ENCODE data around the gene EFCC1. TPM values are rescaled to one million over a fixed set of nuclear protein-coding genes. Genes with fewer than 3 reads are reported as not detected.

The EFCC1 gene
- polyA plus RNA-seq, 1 donor, result 1.2 TPM

DNA sequence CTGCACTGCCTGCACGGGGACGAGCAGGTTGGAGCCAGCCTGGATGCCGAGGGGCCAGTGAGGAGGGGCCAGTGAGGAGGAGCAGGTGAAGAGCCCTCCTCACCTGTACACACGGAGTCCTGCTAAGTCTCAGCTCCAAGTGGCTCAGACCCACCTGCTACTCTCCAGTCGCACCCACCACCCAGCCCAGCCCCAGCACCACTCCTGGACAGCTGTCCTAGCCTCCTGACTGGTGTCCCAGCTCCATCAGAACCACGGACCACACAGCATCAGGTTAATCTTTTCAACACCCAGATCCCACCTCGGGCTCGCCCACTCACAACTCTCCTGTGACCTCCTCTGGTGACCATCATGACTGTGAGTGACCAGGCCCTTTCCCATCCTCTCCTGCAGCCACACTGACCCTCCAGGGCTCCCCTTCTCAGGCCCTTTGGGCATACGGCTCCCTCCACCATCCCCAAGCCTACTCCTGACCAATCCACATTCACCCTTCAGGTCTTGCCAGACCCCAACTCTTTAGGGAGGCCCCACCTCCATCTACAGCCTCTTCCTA, 13.8 kb downstream of the EFCC1 start:
- DNase-seq, result no peak

DNA sequence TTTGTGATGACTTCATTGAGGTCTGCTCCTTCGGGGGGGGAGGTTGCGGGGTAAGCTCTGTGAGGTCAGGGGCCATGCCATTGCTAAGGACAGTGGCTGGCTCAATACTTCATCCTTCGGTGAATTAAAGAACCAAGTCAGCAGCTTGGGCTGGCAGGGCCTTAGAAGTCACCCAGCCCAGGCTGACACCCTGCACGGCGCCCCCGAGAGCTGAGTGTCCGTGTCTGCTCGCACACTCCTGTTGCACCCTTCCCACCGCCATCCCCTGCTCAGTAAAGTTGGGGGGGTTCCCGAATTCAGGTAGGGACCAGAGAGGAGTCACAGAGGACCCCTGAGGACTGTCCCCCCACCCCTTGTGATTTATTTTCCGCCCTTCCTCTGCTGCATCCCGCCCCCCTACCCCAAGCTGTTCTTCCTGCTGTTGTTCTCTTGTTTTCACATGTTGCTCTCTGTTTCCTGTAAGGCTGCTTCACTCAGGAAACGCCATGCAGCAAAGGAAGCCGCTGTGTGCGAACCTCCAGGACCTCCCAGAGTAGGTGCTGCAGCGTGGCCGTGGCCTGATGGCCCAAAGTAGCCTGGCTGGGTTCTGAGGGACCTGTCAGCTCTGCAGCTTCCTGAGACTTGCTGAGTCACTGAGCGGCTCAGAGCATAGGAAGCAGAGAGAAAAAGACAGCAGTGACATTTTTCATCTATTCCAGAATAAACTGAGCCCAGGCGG, 14.4 kb downstream of the EFCC1 start:
- DNase-seq, result no peak

DNA sequence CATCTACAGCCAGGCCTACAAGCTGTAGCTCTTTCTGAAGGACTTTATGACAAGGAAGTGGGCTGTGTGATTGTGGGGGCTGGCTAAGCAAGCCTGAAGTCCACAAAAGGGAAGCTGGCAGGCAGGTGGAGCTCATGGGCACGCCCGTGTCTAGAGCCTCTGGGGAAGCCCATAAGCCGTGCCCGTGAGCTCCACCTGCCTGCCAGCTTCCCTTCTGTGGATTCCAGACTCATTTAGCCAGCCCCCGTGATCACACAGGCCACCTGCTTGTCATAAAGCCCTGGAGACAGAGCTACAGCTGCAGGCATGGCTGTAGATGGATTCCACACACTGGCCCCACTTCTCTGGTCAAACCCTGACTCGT, 15.2 kb downstream of the EFCC1 start:
- DNase-seq, result no peak

DNA sequence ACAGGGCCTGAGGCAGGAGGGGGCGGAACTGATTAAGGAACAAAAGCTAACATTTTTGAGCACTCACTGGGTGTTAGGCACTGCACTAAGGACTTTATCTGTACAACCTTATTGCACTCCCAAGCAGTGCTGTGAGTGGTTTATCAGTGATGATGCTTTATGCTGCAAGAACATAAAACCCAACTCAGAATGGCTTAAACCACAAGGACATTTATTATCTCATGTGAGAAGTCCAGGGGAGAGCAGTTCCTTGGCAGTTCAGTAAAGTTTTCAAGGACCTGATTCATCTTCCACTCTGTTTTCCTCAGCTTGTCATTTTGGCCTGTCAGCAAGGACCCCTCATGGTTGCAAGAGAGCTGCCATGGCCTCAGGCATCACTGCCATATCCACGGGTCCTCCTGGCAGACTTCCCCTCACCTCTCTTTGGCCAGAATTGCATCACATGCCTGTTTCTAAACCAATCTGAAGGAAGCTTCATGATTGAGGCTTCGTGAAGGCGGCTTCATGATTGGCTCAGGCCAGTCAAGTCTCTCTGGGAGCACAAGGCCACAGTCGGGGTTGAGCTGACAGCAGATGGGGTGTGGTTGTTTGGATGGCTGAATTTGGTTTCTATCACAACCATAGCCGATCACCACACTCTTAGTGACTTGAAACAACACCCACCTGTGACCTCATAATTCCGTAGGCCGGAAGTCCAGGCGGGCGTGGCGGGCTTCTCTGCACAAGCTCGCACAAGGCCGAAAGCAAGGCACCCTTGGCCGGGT, 15.8 kb downstream of the EFCC1 start:
- DNase-seq, result no peak

DNA sequence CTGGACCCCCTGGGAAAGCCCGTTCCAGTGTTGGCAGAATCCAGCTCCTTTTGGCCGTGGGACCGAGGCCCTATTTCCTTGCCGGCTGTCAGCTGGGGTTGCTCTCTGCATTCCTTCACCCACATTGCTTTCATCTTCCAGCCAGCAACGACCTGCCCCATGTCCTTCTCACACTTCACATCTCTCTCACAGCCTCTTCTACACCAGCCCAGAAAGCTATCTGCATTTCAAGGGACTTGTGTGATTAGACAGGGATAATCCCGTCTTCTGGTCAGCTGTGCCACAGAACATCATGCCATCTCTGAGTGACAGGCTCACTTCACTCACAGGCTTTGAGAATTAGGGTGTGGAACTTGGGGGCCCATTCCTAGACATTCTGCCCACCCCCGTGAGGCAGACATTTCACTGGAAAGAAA, 16.4 kb downstream of the EFCC1 start:
- no peak for DNase-seq

DNA sequence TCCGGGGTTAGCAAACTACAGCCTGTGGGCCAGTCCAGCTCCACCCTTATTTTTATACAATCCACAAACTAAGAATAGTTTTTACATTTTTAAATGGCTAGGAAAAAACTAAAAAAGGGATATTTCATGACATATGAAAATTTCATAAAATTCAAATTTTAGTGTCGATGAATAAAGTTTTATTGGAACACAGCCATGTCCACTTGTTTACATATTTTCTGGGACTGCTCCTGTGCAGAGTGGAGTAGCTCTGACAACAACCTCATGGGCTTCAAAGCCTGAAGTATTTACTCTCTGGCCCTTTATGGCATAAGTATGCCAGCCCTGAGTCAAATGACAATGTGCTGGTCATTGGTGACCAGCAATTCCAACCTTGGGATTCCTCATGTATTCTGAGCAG, 17.2 kb downstream of the EFCC1 start:
- no peak for DNase-seq

DNA sequence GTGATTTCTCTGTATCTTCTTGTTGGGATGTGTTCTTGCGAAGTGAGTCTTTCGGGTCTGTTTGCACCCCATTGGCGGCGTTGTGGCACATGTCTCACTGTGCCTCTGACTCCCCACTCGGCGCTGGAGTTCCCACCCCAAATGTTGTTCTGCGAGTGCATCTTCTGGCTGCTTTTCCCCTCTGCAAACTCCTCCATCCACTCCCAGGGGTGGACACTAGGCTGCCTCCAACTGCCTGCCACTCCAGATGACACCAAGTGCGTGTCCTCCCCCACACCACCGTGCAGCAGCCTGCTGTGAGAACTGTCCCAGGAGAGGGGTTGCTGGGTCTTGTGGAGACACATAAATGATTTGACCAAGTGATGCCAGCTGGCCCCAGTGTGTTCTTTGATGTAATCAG, 17.6 kb downstream of the EFCC1 start:
- no peak for DNase-seq

DNA sequence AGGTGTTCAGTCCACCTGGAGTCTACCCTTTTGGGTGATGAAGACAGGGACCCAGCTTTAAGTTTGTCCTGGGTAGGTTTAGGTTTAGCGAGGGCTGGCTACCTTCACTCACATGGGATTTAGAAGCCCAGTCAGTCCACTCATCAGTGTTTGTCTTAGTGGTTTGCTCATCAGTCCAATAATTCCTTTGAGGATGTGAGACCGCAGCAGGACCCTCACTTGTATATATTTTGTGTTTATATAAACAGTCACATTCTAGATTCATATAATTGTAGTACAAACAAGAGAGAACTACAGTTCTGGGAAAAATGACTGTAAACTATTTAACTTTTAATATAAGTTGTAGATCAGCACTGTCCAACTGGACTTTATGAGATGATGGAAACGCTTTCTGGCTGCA, 18.2 kb downstream of the EFCC1 start:
- no peak for DNase-seq

DNA sequence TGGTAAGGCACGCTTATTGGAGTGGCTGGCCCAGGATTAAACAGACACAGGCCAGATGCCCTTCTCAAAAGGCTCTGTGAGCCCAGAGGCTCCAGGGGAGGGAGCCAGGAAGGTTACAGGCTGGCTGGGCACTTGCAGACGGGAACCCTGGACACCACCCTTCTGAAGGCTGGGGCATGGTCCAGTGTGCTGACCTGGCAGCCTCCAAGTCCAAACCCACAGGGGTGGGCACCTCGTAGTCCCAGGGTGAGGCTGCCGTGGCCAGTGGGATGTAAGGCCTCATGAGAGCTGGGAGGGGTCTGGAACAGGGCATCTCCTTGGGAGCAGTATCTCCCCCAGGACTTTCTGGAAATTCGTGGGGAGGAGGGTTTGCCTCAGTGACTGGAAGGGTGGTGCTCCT, 19.6 kb downstream of the EFCC1 start:
- no peak for DNase-seq

DNA sequence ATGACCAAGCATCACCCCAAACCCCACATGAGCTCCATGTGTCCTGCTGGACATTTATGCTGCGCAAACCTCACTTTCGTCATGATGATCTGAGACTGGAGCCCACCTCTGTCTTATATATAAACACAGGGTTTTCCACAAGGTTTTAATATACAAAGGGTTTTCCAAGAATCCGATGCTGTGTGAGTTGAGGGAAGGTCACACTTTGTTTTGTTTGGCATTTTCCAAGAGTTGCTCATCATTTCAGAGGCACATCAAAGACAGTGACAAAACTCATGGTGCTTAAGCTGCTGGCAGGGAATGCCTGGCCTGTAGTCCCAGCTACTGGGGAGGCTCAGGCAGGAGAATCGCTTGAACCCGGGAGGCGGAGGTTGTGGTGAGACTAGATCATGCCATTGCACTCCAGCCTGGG, 20.0 kb downstream of the EFCC1 start:
- DNase-seq, result no peak

DNA sequence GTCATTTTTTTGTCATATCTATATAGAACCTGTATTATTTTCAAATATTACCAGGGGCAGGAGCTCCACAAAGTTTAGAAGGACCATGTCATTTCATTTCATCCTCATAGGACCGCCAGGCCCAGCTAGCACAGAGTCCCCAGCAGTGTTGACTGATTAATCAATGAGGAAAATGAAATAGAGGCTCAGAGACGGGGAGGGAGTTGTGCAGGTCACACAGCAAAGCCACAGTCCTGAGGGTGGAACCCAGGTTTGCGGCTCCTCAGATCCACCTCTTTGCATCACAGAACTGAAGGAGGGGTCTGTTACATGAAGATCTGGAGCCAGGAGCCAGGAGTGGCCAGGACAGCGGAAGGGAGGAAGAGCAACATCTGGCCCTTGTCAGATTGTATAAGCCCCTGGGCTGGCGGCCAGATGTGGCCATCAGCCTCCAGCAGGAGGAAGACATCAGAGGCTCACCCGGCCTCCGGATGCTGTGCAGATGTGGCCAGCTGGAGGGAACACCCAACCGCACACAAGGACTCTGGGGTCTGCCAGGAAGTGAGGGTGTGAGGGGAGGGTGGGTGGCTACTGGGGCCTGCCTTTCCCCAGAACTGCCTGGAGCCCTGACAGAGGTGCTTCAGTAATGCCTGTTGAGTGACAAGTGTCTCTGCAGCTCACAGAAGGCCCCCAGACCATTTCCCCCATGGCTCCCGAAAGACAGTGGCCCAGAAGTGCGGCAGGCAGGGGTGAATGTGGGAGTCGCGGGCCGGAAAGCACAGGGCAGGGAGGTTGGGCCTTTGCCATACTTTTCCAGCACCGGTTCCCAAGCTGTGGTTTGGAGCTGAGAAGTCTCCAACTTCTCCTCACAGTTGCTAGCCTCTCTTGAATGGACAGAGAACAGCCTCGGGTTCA, 21.3 kb downstream of the EFCC1 start:
- DNase-seq, result peak; percentile 75

DNA sequence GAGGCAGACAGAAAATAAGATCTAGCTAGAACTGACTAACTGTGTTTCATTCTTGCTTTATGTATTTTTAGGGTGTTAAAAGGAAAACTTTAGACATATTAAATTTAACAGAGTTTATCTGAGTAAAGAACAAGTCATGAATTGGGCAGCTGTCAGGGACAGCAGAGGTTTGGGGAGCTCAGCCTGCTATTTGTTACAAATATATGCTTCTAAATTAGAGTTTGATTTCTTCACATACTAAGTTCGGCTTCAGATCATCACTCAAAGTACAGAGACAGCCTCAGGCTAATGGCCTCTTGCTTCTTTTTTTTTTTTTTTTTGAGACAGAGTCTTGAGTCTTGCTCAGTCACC, 21.9 kb downstream of the EFCC1 start:
- DNase-seq, result no peak

DNA sequence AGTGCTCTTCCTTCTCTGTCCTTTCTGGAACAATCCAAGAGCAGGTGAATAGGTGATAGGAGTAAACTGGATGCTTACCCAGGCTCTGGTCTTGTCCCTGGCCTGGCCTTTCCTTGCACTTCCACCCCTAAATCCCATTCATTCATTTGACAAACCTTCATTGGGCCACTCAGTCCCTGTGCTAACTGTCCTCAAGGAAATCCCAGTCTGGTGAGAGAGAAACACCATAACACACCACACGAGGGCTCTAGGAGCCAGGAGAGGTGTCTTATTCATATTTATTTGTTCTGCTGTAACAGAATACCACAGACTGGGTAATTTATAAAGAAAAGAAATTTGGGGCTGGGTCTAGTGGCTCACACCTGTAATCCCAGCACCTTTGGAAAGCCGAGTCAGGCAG, 22.8 kb downstream of the EFCC1 start:
- no peak for DNase-seq

DNA sequence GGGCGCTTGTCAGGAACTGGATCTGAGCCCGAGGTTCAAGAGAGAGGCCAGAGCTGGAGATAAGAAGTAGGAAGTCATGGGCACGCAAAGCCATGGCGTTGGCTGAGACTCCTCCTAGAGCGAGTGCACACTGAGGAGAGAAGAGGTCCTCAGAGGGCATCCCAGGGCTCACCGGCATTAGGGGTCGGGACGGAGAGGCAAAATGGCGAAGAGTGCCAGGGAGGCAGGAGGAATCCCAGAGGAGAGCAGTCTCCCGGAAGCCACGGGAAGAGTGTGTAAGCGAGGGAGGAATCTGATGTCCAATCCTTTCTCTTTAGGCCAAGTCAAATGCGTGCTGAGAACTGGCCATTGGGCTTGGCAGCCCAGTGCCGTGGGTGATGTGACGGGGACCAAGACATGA, 24.0 kb downstream of the EFCC1 start:
- no peak for DNase-seq

DNA sequence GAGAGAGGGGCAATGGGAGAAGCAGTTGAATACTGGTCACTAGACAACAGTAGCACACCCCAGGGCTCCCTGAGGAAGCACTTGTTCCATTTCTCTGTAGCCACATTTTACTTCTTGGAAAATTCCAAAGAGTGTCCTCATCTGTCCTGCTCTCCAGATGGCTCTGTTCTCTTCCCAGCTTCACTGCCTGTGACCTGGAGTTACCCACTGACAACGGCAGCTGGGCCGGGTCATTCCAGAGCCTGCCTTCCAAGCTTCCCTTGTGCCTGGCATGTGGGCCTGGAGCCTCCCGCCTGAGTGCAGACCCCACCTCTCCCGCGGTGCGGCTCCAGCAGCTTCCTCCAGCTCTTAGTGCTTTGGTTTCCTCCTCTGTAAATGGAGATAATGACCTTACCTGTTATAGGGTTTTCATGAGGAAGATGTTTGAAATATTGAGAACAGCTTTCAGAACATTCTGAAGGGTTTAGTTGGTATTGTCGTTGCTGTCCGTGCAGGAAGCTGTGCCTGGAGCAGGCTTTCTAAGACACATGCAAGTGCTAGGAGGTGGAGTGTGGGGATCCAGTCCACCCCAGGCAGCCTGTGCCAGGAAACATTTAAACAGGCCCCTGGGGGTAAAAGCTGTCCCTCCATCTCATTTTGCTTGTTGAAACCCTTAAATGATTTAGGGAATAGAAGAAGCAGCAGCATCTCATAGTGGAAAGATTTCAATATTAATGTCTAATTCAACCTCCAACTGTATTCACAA, 24.8 kb downstream of the EFCC1 start:
- no peak for DNase-seq

DNA sequence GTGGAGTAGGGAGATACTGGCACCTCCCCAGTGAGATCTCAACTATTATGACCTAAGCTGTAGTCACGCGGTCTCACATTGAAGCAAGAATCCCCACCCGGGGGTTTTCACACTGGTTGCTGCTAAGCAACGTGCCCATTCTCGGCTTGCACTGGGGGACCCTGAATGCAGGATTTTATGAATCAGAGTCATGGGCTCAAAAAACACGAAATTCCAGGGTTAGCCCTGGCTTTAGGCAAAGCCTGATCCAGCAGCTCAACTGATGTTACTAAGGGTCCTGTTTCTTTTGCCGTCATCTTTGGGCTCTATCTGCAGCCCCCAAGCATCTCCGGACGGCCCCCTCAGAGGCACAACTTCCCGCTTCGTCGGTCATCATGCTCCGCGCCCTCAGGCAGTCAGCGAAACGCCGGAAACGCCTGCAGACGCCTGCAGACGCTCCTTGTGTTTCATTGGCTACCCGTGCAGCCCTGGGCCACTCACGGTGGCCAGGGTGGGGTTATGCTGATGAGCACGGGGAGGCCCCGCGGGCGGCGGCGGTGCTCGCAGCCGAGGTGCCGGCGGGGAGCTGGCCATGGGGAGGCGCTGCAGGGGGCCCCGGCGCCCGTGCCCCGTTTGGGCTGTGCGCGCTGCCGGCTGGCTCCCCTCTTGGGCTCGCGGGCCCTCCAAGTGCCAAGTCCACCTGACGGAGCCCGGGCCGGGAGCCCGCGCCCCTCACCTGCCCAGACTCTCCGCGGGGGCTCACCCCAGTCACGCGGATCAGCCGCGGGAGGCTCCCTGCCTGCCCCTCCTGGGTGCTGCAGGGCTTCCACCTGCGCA, 25.8 kb downstream of the EFCC1 start:
- peak; percentile 89 for DNase-seq

DNA sequence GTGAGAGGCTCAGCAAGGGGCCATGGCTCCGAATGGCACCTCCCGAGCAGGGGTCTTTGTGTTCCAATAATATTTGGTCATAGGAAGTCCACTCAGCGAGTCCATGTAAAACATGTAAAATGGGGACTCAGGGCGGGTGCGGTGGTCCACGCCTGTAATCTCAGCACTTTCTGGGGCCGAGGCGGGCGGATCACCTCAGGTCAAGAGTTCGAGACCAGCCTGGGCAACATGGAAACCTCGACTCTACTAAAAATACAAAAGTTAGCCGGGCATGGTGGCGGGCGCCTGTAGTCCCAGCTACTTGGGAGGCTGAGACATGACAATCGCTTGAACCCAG, 26.4 kb downstream of the EFCC1 start:
- no peak for DNase-seq

DNA sequence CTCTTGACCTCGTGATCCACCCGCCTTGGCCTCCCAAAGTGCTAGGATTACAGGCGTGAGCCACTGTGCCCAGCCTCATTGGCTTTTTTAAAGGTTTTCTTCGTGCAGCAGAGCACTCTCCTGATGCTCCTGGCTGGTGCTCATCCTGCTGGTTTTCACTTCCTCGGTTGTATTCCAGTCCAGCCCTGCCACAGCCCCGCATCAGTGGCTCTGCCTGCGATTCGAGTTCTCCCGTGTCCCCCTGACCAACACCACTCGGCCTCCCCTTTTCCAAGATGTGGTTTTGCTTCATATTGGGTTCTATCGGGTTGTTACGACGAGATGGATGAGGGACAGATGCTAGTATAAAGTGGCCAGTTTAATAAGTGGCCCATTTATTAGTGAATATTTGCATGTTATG, 27.8 kb downstream of the EFCC1 start:
- no peak for DNase-seq

DNA sequence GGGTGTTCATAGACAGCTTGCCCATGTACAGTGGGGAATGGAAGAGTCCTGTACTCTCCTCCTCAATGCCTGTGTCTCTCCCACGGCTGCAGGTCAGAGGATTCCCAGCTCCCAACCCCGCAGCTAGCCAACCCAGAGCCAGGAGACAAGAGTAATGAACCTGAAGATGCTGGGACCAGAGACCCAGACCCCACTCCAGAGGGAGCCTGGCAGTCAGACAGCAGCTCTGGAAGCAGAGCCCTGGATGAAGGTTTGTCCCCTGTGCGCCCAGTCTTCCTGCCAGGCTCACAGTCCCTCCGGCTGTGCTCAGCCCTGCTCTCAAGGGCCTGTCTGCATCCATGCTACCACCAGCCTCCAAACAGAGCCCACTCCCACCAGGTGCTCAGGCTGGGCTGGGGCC, 29.5 kb downstream of the EFCC1 start:
- DNase-seq, result no peak

DNA sequence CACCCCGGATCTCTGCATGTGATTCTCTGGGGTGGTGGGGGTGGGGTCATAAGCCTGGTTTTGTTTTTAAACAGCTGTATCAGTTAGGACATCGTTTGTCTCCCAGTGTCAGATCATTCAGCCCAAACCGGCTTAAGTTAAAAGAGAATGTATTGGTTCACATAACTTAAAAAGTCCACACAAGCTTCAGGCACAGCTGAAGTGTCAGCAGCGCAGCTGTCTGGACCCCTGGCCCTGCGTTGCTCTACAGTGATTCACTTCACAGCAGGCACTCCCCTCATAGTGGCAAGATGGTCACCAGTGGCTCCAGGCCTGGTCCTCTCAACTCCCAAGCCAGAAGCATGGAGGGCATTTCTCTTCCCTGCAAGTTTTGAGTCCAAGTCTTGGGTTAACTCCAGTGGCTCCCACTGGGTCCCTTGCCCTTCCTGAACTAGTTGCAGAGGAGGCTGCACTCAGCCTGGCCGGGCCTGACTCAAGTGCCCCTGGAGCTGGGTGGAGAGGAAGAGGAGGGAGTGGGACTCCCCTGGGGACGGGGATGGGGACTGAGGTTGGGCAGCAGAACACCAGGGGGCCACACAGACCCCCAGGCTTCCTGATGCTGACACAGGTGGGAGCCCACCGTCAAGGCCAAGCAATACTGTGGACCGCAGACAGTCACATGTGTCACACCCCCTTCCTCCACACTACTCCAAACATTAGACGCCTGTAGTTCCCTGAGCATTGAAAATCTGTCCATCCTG, 30.5 kb downstream of the EFCC1 start:
- no peak for DNase-seq

DNA sequence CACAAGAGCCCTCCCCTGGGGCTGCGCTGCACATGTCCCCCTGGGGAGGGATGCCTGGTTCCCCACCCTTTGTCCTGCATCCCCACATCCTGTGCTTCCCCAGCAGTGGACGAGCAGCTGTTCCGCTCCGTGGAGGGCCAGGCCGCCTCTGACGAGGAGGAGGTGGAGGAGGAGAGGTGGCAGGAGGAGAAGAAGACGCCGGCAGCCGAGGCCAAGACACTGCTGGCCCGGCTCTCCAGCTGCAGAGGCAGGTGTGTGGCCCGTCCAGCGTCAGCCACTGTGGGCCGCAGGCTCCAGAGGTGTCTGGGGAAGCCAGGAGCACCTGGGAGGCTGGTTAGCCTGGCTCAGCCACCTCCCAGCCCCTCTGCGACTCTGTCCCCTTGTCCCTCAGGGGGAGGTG, 31.6 kb downstream of the EFCC1 start:
- no peak for DNase-seq
